Superior temporal gyrus (tissue), 1 donor: Measurements from ENCODE around the gene RPL35A.
"Not testable (repeated sequence)": the region's sequence is repeated elsewhere in the genome, so short reads cannot be mapped to it uniquely, and the experiment has no call there.

Experiments used
- DNase-seq: peaks from one replicate; pipeline ENCODE4 v3.0.0-alpha.2; 2016; ENCODE audit errors: extremely low spot score

RPL35A gene

DNA sequence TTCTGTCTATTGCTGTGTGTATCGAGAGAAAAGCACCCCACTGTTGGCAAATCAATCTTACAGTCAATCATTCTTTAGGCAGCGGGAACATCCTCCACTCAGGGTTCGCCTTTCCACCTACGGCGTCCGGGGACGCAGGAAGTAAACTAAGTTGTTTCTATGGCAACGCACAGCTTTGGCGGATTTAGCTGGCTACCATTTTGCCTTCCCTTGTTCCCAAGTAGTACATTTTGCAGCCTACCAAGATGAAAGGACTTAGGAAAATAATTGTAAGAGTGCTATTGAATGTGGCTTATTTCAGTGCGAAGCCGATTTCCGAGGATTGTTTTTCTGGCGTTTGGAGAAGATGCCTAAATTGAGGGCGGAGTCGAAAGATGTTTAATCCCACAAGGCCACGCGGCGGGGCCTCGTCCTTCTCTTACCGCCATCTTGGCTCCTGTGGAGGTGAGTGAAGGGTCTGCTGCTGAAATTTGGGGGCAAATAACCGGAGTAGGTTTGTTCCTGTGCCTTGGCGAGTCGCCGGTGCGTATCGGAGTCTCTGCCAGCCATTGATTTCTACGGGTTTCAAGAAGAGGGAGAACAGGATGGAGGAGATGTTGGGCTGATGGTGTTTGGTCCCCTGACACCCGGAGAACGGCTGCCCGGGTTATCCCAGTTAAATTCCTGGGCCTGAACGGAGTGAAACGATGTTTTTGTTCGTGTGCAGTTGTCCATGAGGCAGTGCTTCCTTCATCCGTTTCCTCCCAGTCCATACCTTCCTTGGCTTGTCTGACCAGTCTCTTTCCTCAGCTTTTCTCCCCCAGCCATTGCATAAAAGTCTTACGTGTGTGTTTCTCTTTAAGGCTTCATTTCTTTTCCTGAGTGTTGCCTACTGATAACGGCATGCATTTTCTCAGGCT lies at the start of gene RPL35A:
RPL35A (plus strand) TSS at position 413 of the 899 bp plus-strand sequence. CDS start 778 bp downstream, outside the sequence.
- peak; percentile 99 for DNase-seq

DNA sequence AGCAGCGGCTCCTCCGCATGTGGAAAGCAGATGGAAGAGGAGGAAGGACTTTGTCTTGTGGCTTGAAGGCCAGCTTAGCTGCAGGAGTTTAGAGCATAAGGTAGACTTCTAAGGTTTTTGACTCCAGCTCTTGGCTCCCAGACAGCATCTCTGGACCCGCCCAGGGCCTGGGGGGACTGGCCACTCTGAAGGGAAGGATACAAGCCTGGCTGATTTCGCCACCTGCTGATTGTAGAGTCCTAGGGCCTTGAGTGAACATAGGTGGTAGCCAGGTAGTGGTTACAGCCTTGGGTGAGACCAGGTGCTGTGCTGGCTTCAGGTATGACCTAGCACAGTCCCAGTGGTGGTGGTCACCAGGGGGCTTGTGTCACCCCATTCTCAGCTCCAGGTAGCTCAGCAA lies 48.4 kb upstream of the RPL35A start:
- DNase-seq = no peak

DNA sequence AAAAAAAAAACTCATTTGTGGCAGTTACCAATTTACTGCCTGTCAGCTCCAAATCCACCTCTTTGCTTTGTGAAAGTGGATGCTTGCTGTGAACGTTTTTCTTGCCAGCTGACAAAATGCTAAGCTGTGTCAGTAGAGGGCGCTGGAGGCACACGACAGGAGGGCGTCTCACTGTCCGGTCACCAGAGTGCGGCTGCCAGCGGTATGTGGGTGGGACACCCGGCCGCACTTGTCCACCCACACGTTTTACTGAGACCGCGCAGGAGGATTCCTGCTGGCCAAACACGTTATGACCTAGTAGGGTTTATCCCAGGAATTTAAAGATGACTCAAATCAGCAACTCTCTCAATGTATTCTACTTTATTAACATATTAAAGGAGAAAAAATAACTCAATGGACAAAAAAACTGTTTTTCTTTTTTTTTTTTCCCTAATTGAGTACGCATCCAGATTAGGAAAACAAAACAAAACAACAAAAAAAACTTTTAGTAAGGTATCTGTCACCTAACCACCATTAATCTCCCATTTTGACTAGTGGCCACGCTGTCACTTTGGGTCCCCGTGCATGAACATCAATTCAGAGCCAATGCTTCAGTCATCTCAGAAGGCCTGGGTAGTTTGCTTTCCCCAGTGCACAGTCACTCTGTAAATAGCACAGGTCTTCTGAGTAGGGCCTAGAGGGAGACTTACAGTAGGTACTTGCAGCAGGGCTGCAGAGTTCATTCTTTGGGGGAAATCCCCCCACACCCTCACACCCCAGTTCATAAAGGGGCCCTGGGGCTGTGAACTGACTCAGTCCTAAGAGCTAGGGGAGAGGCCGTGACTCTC lies 43.8 kb upstream of the RPL35A start:
- DNase-seq = peak; percentile 93

DNA sequence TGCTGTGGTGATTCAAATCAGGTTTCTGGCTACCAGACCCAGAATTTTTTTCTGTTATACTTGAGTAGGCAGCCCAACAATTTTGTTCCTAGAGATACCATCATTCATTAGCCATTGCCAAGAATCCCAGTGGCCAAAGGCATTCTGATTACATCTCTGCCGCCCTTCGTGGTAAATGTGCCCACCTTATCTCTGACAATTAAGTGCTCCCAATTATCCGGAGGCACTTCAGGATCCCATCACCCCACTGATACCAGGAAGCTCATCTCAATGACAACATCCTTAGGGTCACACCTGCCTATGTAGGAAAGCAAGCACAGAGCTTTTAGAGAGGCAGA lies 43.2 kb upstream of the RPL35A start:
- DNase-seq = no peak

DNA sequence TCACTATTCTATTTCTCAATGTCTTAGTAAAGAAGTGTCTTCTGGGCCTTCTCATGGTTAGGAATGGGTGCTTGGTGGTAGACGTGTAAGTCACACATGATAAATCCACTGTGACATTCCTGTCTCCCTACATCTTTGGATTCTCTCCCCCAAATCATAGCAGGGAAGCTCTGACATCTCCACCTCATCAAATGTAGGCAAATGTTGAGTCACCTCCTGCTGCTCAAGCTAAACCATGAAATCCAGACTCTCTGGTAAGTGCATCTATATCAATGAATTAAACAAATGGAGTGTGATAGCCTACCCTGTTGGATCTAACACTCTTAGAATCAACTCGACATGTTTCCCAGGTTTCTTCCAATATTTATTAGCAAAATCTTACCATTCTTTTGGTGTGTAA lies 42.8 kb upstream of the RPL35A start:
- no peak for DNase-seq

- DNase-seq = not testable (repeated sequence)
Measured at GRCh38 chr3:197908550-197908949, 41.4 kb upstream of the RPL35A start.

- DNase-seq = no peak
Measured at GRCh38 chr3:197908957-197909701, 40.9 kb upstream of the RPL35A start.

- DNase-seq = no peak
Measured at GRCh38 chr3:197912741-197913476, 37.1 kb upstream of the RPL35A start.

DNA sequence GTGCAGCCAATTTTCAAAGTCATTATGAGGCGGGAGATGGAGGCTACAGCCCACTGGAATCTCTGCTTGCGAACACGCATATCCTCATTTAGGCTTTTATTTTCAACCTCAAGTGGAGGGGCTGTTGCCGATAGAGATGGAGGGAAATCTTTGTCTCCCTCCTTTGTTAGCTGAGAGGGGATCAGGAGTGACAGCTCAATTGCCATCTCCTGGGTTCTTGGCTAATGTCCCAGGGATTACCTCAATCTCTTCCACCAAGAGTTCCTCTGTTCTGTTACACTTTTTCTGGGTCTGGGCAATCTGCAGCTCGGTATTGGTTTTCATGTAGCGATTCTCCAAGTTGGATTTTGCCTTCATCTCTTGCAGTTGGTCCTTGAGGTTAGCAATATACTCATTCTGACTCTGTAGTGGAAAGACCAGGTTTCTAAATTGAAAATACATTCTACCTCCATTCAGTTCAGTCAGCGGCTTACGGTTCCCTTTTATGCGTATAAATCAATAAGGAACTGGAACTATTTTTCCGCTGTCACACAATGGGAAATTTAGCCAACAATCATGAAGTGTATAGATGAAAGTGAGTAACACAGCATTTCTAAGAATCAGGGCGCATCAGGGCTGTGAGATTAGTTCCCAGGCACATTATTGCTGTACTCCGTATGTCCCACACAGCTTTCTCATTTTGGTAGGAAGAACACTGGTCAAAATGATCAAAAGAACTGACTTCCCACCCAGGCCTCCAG lies 36.2 kb upstream of the RPL35A start:
- no peak for DNase-seq

- not testable (repeated sequence) for DNase-seq
Measured at GRCh38 chr3:197921429-197922275, 28.3 kb upstream of the RPL35A start.

- no peak for DNase-seq
Measured at GRCh38 chr3:197926418-197926817, 23.6 kb upstream of the RPL35A start.

GRCh38 chr3:197927578-197927977 lies 22.4 kb upstream of the RPL35A start:
- not testable (repeated sequence) for DNase-seq

DNA sequence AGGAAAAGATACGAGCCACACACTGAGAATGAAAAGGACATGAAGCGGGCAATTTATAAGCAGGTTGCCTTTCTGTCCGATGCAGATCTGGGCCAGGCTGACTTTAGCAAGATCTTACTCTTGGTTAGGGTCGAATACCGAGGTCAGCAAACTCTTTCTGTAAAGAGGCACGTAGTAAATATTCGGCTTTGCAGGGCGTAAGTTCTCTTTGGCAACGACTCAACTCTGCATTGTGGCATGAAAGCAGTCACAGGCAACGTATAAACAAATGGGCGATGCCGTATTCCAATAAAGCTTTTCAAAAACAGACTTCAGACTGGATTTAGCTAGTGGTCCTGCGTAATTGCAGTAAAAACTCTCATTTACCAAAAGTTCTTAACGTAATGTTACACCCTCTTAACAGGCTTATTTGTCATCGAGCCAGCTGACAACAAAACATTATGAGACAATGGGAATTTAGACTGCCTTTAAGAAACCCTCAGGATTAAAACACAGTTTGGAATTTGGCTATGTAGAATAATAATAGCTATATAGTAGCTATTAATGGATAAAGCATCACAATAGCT lies 13.1 kb upstream of the RPL35A start:
- no peak for DNase-seq

DNA sequence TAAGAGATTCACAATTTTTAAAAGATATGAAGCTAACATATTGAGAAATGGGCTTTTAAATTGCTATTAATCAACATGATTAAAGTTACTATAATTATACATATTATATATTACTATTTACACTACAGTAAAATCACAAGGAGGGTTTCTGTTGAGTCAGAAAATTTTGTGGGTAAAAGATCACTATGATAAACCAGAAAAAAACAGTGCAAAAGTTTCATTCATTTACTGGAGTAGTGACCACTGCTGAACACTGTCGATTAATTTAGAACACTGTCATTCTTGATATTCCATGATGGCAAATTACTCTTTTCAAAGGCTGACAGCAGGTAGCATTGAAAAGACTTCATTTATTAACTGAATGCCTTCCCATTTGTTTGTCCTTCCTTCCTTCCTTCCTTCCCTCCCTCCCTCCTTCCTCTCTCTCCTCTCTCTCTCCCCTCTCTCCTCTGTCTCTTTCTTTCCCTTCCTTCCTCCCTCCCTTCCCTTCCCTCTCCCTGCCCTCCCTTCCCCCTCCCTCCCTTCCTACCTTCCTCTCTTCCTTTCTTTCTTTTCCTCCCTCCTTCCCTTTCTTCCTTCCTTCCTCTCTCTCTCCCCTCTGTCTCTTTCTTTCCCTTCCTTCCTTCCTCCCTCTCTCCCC lies 9.1 kb upstream of the RPL35A start:
- no peak for DNase-seq

DNA sequence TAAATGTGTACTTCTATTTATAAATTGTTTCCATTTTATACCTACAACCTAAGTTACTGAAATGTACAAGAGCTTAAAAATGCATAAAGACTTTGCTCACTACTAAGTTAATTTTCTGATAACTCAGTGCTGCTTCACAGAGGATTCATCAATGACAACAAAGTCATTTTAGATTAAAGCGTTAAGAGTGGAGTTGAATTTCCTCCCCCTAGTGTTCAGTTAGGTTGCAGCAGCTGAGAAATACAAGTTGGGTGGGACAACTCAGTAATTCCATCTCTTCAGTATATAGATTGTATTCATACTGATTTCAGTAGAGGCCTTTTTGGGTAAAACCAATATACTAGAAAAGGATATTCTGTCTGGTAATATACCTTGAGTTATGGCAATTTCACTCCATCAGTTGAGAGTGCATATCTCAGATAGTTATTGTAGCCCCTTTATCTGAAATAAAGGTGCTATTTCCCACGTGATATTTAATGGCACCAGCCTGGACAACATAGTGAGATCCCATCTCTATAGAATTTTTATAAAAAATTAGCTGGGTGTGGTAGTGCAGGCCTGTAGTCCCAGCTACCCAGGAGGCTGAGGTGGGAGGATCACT lies 6.9 kb upstream of the RPL35A start:
- peak; percentile 76 for DNase-seq

- no peak for DNase-seq
Measured at GRCh38 chr3:197949191-197949777, 706 bp upstream of the RPL35A start.

GRCh38 chr3:197950677-197951061 lies 679 bp downstream of the RPL35A start:
- DNase-seq = no peak

GRCh38 chr3:197951392-197951990 lies 1.5 kb downstream of the RPL35A start:
- no peak for DNase-seq
